Activated T-helper 2 cell treated with anti-CD3 and anti-CD28 coated beads, Interferon-gamma antibody, Interleukin-2, Interleukin-4, amounts not matched to agents 10 μg/mL and 5 μg/mL and 100 μg/mL, durations not matched to agents 14 hours and 24 hours and 36 hours (primary cell): ENCODE results near the gene TLN1. TPM values are rescaled to one million over a fixed set of nuclear protein-coding genes. Genes with fewer than 3 reads are reported as not detected.

Experiments used
- DNase-seq: peaks from one replicate; pipeline ENCODE4 v3.0.0; 2021; ENCODE audit warnings: low spot score
- H3K27ac Mint-ChIP-seq: one replicate; pipeline ENCODE4 v1.8.0; 2021; ENCODE audit warnings: mixed read lengths
- H3K27me3 Mint-ChIP-seq: one replicate; pipeline ENCODE4 v1.8.0; 2021; ENCODE audit warnings: low read depth, mixed read lengths
- H3K36me3 Mint-ChIP-seq: one replicate; pipeline ENCODE4 v1.8.0; 2021; ENCODE audit warnings: low read depth, mixed read lengths
- H3K4me1 Mint-ChIP-seq: one replicate; pipeline ENCODE4 v1.8.0; 2021; ENCODE audit warnings: low read depth, mixed read lengths
- H3K4me3 Mint-ChIP-seq: one replicate; pipeline ENCODE4 v1.8.0; 2021; ENCODE audit warnings: low read depth, mild to moderate bottlenecking, moderate library complexity, mixed read lengths
- H3K9me3 Mint-ChIP-seq: one replicate; pipeline ENCODE4 v1.8.0; 2021; ENCODE audit warnings: mixed read lengths
- intact Hi-C: fragments of 100-400 bp; cut with micrococcal nuclease; formaldehyde crosslinking; loops from one replicate; pipeline ENCODE4 v1.15.1; 2023
- total RNA-seq: library from RNA; stranded (reverse); gene quantifications from 2 replicates; pipeline ENCODE4 v1.2.3, GENCODE V29; 2022

The TLN1 gene
- total RNA-seq, 1 donor from 2014 or later = 253 TPM

DNA sequence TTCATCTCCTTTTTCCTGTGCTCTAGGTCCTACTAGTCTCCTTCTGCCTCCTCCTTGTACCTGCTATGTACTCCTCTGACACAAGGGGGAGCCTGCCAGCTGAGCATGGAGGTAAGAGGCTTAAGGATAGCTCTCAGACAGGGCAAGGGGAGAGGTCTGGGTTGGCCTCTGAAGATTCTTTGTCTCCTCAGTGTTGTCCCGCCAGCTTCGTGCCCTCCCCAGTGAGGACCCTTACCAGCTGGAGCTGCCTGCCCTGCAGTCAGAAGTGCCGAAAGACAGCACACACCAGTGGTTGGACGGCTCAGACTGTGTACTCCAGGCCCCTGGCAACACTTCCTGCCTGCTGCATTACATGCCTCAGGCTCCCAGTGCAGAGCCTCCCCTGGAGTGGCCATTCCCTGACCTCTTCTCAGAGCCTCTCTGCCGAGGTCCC, 4.2 kb upstream of the TLN1 start:
- Mint-ChIP-seq H3K27ac (no peak overlapping the region), H3K9me3 (no peaks in the 10 kb centered on the region), H3K27me3 (no peaks in the 10 kb centered on the region), H3K4me1 (peaks cover 23% of the 10 kb centered on the region), H3K36me3 (peaks cover 51% of the 10 kb centered on the region), H3K4me3 (no peak overlapping the region)
- intact Hi-C loops = no loop called here
- peak; percentile 62 for DNase-seq

DNA sequence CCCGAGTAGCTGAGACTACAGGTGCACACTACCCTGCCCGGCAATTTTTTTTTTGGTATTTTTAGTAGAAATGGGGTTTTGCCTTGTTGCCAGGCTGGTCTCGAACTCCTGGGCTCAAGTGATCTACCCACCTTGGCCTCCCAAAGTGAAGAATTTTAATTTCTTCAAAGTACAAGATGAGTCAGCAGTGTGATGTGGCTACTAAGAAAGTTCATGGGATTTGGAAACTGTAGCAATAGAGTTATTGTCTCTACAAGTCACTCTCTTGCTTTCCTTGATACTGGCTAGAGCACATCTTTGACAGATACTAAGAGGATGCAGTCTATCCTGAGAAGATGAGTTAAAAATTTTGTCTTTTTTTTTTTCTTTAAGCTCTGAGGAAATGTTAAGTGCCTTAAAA, 2.1 kb upstream of the TLN1 start:
- peak overlapping the region; percentile 31 for H3K4me3 Mint-ChIP-seq
- peaks cover 25% of the 10 kb centered on the region for H3K4me1 Mint-ChIP-seq
- H3K36me3 Mint-ChIP-seq = peaks cover 49% of the 10 kb centered on the region
- intact Hi-C loops = no loop called here
- H3K9me3 Mint-ChIP-seq = no peaks in the 10 kb centered on the region
- no peaks in the 10 kb centered on the region for H3K27me3 Mint-ChIP-seq
- no peak overlapping the region for H3K27ac Mint-ChIP-seq
- DNase-seq = no peak

GRCh38 chr9:35732800-35733541, 976 bp upstream of the TLN1 start:
- H3K27ac Mint-ChIP-seq = peak overlapping the region; percentile 90
- H3K4me1 Mint-ChIP-seq = peaks cover 25% of the 10 kb centered on the region
- DNase-seq = no peak
- no peak overlapping the region for H3K4me3 Mint-ChIP-seq
- intact Hi-C loops = loop anchor here (1.0 kb wide), 7 partner anchors 16 to 661 kb away; partner anchors contain the start of genes CCDC107, GBA2, HINT2 and RGP1
- H3K9me3 Mint-ChIP-seq = no peaks in the 10 kb centered on the region
- H3K27me3 Mint-ChIP-seq = no peaks in the 10 kb centered on the region
- peaks cover 38% of the 10 kb centered on the region for H3K36me3 Mint-ChIP-seq

DNA sequence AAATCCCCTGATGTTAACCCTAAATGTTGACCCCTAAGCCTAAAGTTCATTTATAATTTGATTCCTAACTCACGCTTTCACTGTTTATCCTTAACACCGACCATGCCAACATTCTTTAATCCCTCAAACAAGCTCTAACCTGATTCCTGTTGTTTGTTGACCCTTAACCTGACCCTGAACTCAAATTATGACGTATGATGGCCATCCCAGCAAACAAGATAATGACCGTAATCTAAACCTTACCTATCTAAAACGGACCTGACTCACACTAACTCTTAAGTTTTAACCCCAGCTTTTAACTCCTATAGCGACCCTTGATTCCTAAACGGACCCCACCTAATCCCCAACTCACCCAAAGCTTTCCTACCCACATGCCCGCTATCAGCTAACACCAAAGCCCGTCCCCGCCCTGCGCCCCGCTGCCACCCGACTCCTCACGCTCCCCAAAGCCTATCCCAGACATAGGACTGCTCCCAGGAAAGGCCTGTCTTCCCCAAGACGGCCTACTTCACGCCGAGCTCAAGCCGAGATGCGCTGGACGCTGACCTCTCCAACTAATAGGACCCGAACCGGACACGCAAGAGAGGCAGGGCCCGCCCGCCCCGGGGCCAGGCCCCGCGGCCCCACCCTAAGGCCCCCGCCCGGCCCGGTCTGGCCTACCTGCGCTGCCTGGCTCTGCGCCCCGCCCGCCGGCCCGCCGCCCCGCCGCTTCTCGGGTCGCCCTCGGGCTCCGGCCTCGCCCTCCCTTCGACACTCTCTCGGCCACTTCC, 395 bp downstream of the TLN1 start:
- Mint-ChIP-seq H3K27me3 (no peaks in the 10 kb centered on the region), H3K4me1 (peaks cover 25% of the 10 kb centered on the region), H3K27ac (peak overlapping the region; percentile 90), H3K4me3 (no peak overlapping the region), H3K36me3 (peaks cover 35% of the 10 kb centered on the region), H3K9me3 (no peaks in the 10 kb centered on the region)
- DNase-seq = no peak
- intact Hi-C loops = loop anchor here (1.0 kb wide), 7 partner anchors 18 to 659 kb away; partner anchors contain the start of genes CCDC107, GBA2, HINT2 and RGP1

GRCh38 chr9:35730486-35730854, 1.5 kb downstream of the TLN1 start:
- Mint-ChIP-seq H3K36me3 (peaks cover 32% of the 10 kb centered on the region), H3K27me3 (no peaks in the 10 kb centered on the region), H3K27ac (no peak overlapping the region)

GRCh38 chr9:35729700-35730485, 2.1 kb downstream of the TLN1 start:
- intact Hi-C loops = loop anchor here (2.0 kb wide), 2 partner anchors 41 to 83 kb away; partner anchors contain the start of gene TPM2
- Mint-ChIP-seq H3K9me3 (no peaks in the 10 kb centered on the region), H3K27me3 (no peaks in the 10 kb centered on the region), H3K4me3 (no peak overlapping the region), H3K4me1 (peaks cover 20% of the 10 kb centered on the region), H3K27ac (no peak overlapping the region), H3K36me3 (peaks cover 31% of the 10 kb centered on the region)
- DNase-seq = no peak

More at GRCh38 chr9:35730486-35730854, 1.5 kb downstream of the TLN1 start:
- Mint-ChIP-seq H3K4me3 (no peak overlapping the region), H3K4me1 (peaks cover 26% of the 10 kb centered on the region), H3K9me3 (no peaks in the 10 kb centered on the region)
- no peak for DNase-seq
- intact Hi-C loops = no loop called here

DNA sequence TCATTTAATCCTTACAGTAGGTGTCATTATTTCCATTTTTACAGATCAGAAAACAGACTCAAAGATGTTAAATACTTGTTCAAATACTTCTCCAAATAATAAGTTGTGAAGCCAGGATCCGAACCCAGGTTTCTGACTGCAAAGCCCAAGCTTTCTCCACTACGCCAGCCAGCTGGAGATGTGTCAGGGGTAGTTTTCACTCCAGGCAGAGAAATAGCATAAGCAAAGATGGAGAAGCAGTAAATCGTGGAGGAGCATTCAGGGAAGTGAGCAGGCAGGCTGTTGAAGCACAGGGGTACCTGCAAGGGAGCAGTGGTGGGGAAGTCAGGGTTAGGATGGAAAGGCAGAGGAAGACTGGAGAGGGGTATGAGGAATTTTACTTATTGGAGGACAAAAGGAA, 2.9 kb downstream of the TLN1 start:
- intact Hi-C loops = loop anchor here (2.0 kb wide), 2 partner anchors 40 to 82 kb away; partner anchors contain the start of gene TPM2
- H3K27ac Mint-ChIP-seq = no peak overlapping the region
- peaks cover 34% of the 10 kb centered on the region for H3K36me3 Mint-ChIP-seq
- peaks cover 17% of the 10 kb centered on the region for H3K4me1 Mint-ChIP-seq
- DNase-seq = no peak
- no peak overlapping the region for H3K4me3 Mint-ChIP-seq
- no peaks in the 10 kb centered on the region for H3K9me3 Mint-ChIP-seq
- no peaks in the 10 kb centered on the region for H3K27me3 Mint-ChIP-seq

GRCh38 chr9:35728041-35728971, 3.7 kb downstream of the TLN1 start:
- Mint-ChIP-seq H3K36me3 (peaks cover 39% of the 10 kb centered on the region), H3K4me1 (peaks cover 13% of the 10 kb centered on the region), H3K9me3 (no peaks in the 10 kb centered on the region), H3K27ac (no peak overlapping the region), H3K4me3 (no peak overlapping the region), H3K27me3 (no peaks in the 10 kb centered on the region)
- no peak for DNase-seq
- intact Hi-C loops = loop anchor here (2.0 kb wide), 2 partner anchors 40 to 82 kb away; partner anchors contain the start of gene TPM2

DNA sequence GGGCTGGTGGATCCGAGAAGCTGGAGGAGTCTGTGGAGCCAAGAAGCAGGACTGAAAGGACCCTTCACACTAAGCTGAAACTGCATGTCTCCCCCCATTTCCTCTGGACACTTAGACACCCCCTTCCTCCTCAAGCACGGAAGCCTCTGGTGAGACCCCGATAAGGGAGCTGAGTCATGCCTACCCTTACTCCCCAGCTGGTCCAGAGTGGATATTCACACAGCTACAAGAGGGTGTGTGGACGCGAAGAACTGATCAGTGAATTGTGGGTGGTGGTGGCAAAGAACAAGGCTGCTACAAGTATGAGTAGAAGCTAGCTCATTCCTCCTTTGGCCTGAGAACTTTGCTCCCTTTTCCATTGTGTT, 4.3 kb downstream of the TLN1 start:
- Mint-ChIP-seq H3K27me3 (no peaks in the 10 kb centered on the region), H3K36me3 (peaks cover 40% of the 10 kb centered on the region), H3K4me1 (peaks cover 9% of the 10 kb centered on the region), H3K27ac (no peak overlapping the region), H3K4me3 (no peak overlapping the region), H3K9me3 (no peaks in the 10 kb centered on the region)
- intact Hi-C loops = loop anchor here (2.0 kb wide), 2 partner anchors 39 to 81 kb away; partner anchors contain the start of gene TPM2
- no peak for DNase-seq

DNA sequence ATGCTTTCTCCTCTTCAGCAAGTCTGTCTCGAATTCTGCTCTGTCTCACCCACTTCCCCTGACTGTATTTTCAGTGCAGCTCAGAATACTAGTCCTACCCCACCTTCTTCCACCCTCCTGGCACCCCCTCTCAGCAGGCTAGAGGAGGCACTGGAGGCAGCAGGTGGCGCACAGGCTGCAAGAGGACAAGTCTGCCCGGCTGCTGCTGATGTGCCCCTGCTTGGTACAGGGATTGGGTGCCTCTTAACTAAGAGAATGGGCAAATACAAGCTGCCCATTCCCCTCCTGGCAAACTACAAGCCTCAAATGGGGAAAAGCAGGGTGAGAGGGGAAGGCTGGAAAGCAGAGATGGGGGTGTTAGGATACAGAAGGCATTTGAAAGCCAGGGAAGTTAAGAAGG, 5.1 kb downstream of the TLN1 start:
- Mint-ChIP-seq H3K27me3 (no peaks in the 10 kb centered on the region), H3K9me3 (no peaks in the 10 kb centered on the region), H3K27ac (peak overlapping the region; percentile 82), H3K4me1 (peaks cover 9% of the 10 kb centered on the region), H3K4me3 (no peak overlapping the region), H3K36me3 (peaks cover 47% of the 10 kb centered on the region)
- intact Hi-C loops = no loop called here
- no peak for DNase-seq

DNA sequence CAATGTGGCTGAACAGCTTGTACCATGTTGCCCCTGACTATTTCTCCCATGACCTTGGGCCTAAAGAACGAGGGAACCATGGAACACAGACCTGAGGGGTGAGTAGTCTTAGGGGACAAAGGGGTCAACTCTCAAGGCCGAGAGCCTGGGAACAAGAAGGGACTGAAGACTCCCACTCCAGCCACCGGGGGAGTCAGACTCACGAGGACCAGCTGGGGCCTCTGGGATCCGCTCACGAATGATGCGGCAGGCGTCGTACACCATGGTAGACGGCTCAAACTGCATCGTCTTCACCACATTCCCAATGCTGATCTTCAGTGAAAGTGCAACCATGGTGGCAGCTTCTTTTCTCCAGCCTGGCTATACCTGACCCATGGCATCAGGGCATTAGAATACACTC, 6.6 kb downstream of the TLN1 start:
- DNase-seq = no peak
- Mint-ChIP-seq H3K36me3 (peaks cover 53% of the 10 kb centered on the region), H3K27me3 (no peaks in the 10 kb centered on the region), H3K4me3 (no peak overlapping the region), H3K27ac (no peak overlapping the region), H3K4me1 (peaks cover 4% of the 10 kb centered on the region), H3K9me3 (no peaks in the 10 kb centered on the region)
- intact Hi-C loops = no loop called here

GRCh38 chr9:35723908-35724307, 8.1 kb downstream of the TLN1 start:
- no peak overlapping the region for H3K27ac Mint-ChIP-seq
- H3K27me3 Mint-ChIP-seq = no peaks in the 10 kb centered on the region
- H3K36me3 Mint-ChIP-seq = peaks cover 60% of the 10 kb centered on the region
- no peak for DNase-seq
- H3K4me3 Mint-ChIP-seq = no peak overlapping the region
- H3K4me1 Mint-ChIP-seq = peaks cover 4% of the 10 kb centered on the region
- intact Hi-C loops = no loop called here
- H3K9me3 Mint-ChIP-seq = no peaks in the 10 kb centered on the region
